HG03060 (cell line): ENCODE measurements around the gene ABO.
"Not testable (repeated sequence)": the region's sequence is repeated elsewhere in the genome, so short reads cannot be mapped to it uniquely, and the experiment has no call there.

Experiments used
- ATAC-seq: cut with Tn5 transposase; IDR thresholded peaks from one replicate; pipeline ENCODE4 v1.9.1; 2021; ENCODE audit warnings: low read depth, moderate number of reproducible peaks; ENCODE audit not compliant: unreplicated experiment

The ABO gene

GRCh38 chr9:133275105-133276000 lies at the start of gene ABO:
Gene ABO, minus strand, starts transcription at chr9:133275201.
- no peak for ATAC-seq

GRCh38 chr9:133323991-133324703 lies 49.1 kb upstream of the ABO start:
- ATAC-seq = no peak

GRCh38 chr9:133323211-133323610 lies 48.2 kb upstream of the ABO start:
- no peak for ATAC-seq

- no peak for ATAC-seq
Measured at GRCh38 chr9:133322701-133323100, 47.7 kb upstream of the ABO start.

GRCh38 chr9:133321411-133321935 lies 46.5 kb upstream of the ABO start:
- ATAC-seq = no peak

- no peak for ATAC-seq
Measured at GRCh38 chr9:133320421-133320881, 45.5 kb upstream of the ABO start.

- ATAC-seq = not testable (repeated sequence)
Measured at GRCh38 chr9:133317551-133317950, 42.5 kb upstream of the ABO start.

GRCh38 chr9:133315997-133316396 lies 41.0 kb upstream of the ABO start:
- ATAC-seq = no peak

- no peak for ATAC-seq
Measured at GRCh38 chr9:133309608-133310007, 34.6 kb upstream of the ABO start.

- ATAC-seq = no peak
Measured at GRCh38 chr9:133307301-133307700, 32.3 kb upstream of the ABO start.

- no peak for ATAC-seq
Measured at GRCh38 chr9:133306242-133307204, 31.5 kb upstream of the ABO start.

- no peak for ATAC-seq
Measured at GRCh38 chr9:133305731-133306130, 30.7 kb upstream of the ABO start.

- no peak for ATAC-seq
Measured at GRCh38 chr9:133304477-133305377, 29.7 kb upstream of the ABO start.

- ATAC-seq = no peak
Measured at GRCh38 chr9:133304158-133304470, 29.1 kb upstream of the ABO start.

- ATAC-seq = no peak
Measured at GRCh38 chr9:133303266-133304157, 28.5 kb upstream of the ABO start.

GRCh38 chr9:133301253-133302230 lies 26.5 kb upstream of the ABO start:
- ATAC-seq = no peak

- ATAC-seq = not testable (repeated sequence)
Measured at GRCh38 chr9:133299996-133300395, 25.0 kb upstream of the ABO start.
